ENCODE measurements around the gene P2RX3. TPM values are rescaled to one million over a fixed set of nuclear protein-coding genes. Genes with fewer than 3 reads are reported as not detected.
"Not testable (repeated sequence)": the region's sequence is repeated elsewhere in the genome, so short reads cannot be mapped to it uniquely, and the experiment has no call there.

The P2RX3 gene
- polyA plus RNA-seq (ENCODE audit: low read depth in 6 of 6): not detected

DNA sequence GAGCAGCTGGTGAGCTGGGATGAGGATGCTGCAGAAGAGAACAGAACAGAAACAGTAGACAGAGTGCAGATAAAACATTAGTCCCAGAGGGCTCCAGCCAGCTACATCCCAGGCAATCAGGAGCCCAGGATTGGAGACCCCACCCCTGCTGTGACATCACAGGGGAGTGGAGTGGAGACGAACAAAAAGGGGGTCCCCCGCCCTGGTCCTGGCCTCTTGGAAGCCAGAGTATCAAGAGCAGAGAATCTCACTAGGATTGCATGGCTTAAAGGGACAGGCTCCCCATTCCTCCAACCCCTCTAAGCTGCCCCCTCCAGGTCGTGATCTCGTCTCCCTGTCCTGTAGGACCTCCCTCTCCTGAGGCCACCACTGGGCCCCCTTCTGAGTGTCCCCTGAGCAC is at the start of gene P2RX3:
P2RX3 (plus strand) TSS at position 211 of the 400 bp plus-strand sequence. CDS start 199 bp downstream, outside the sequence.
- peaks cover 4 to 9% (median 6%) of the 10 kb centered on the region in 3 donors for H3K27me3 Mint-ChIP-seq
- H3K4me3 Mint-ChIP-seq: peak within 1 kb of the TSS in 5 of 8 donors; percentile 25 to 84 (median 43)
- peak within 1 kb of the TSS in 2 of 6 donors; percentile 37 to 42 for H3K27ac Mint-ChIP-seq
- ATAC-seq (ENCODE audit: low read depth in 2 of 2) (no peak), DNase-seq (no peak)
- H3K9me3 Mint-ChIP-seq: no peaks in the 10 kb centered on the region
- peaks cover 18 to 30% (median 30%) of the 10 kb centered on the region in 3 donors for H3K4me1 Mint-ChIP-seq
- H3K36me3 Mint-ChIP-seq: no peaks in the 10 kb centered on the region

DNA sequence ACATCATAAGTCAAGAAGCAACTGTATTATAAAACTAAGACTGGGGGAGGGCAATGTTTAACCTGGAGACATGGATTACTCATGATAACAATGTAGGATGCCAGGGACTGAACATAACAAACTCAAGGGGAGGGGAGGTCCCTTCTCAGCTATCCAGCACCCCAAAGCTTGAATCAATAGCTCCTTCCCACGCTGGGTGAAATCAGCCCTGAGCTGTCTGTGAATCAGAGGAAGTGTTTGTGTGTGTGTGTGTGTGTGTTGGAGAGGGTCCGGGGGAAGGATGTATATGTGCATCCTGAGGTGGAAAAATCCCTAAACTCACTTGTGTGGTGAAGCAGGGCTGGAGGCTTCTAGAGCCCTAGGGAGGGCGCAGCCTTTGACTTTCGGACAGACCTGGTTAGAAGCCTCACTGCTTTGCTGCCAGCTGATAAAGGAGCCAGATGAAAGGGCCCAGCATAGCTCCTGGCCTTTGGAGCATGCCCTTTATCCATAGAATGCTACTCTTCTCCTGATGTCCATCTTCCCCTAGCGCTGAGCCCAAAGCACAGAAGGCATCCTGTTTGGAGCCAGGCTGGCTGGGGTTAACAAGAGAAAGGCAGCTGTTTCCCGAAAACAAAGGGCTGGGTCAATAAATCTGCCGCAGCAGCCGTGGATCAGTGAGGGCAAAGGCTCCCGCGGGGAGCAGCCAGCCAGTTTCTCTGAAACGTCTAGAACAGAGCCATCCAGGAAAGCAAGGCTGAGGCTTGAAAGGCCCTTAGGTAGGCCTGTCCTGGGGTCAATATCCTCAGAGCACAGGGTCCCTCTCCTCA is 49.2 kb upstream of the P2RX3 start:
- Mint-ChIP-seq H3K9me3 (peaks cover 0 to 2% (median 0%) of the 10 kb centered on the region in 7 donors), H3K4me1 (no peaks in the 10 kb centered on the region), H3K27me3 (peaks cover 15 to 30% (median 26%) of the 10 kb centered on the region in 3 donors), H3K27ac (no peak overlapping the region), H3K4me3 (no peak overlapping the region), H3K36me3 (no peaks in the 10 kb centered on the region)
- DNase-seq: no peak
- ATAC-seq (ENCODE audit: low read depth in 2 of 2): no peak

DNA sequence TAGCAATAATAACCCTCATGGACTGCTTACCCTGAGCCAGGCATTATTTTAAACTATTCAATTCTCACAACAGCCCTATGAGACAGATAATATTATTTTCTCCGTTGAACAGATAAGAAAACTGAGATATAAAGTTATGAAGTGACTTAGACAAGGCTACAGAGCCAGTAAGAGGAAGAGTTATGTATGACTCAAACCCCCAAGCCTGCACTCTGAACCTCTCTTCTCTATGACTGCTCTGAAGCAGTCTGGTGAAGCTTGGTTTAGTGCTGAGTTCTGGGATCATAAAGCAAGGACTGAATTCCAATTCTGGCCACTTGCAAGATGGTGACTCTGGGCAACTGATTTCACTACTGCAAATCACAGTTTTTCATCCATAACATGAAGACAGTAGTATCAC is 47.9 kb upstream of the P2RX3 start:
- no peak for ATAC-seq (ENCODE audit: low read depth in 2 of 2)
- no peak for DNase-seq
- Mint-ChIP-seq H3K4me1 (no peaks in the 10 kb centered on the region), H3K36me3 (no peaks in the 10 kb centered on the region), H3K27ac (no peak overlapping the region), H3K9me3 (peaks cover 0 to 2% (median 0%) of the 10 kb centered on the region in 7 donors), H3K4me3 (no peak overlapping the region), H3K27me3 (peaks cover 15 to 36% (median 26%) of the 10 kb centered on the region in 3 donors)

DNA sequence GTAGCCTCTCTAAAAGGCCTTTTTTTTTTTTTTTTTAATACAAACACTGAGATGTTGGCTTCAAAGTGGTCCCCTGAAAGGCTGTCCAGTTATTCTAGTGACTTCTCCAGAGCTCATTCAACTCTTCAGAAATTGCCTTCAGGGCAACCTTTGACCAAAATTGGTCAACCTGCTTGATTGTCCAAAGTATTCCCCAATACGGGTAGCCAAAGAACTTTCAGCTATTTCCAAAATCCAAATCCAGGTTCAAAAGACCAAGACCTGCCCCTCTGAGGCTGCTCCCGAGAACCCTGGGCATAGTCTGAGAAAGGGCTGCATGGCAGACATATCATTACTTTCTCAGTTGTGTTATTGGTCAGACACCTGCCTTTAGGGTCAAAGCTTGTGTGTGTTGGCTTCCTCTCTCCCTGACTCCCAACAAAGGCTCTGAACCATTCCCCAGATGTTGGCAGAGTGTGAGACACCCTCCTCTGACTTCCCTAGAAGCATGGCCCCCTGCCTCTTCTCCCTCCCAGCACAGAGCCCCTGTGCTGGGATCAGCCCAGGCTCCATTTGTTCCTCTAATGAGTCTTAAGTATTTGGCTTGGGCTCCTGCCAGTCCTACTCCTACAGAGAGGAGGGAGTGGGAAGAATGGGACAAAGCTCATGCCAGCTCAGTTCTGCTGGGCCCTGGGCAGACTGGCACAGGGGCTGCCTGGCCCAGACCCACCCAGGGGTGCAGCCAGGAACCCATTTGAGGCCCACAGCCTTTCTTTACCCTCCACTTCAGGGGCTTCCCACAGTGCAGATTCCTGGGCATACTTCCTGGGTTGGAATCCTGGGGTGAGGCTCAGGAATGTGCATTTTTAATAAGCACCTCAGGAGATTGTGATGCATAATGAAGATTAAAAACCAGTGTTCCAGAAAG is 43.7 kb upstream of the P2RX3 start:
- Mint-ChIP-seq H3K9me3 (peaks cover 7 to 33% (median 16%) of the 10 kb centered on the region in 7 donors), H3K27ac (no peak overlapping the region), H3K4me3 (no peak overlapping the region), H3K36me3 (peaks cover 10 to 17% of the 10 kb centered on the region in 2 donors), H3K27me3 (peaks cover 8 to 16% (median 8%) of the 10 kb centered on the region in 3 donors), H3K4me1 (no peaks in the 10 kb centered on the region)
- DNase-seq (no peak), ATAC-seq (ENCODE audit: low read depth in 2 of 2) (no peak)

DNA sequence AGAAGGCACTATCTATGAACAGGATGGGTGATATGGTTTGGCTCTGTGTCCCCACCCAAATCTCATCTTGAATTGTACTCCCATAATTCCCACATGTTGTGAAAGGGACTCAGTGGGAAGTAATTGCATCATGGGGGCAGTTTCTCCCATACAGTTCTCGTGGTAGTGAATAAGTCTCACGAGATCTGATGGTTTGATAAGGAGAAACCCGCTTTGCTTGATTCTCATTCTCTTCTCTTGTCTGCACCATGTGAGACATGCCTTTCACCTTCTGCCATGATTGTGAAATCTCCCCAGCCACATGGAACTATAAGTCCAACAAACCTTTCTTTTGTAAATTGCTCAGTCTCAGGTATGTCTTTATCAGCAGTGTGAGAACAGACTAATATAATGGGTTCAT is 41.9 kb upstream of the P2RX3 start:
- H3K4me3 Mint-ChIP-seq; H3K27ac Mint-ChIP-seq; H3K27me3 Mint-ChIP-seq; DNase-seq; ATAC-seq (ENCODE audit: low read depth in 2 of 2); H3K4me1 Mint-ChIP-seq: not testable (repeated sequence)
- Mint-ChIP-seq H3K36me3 (peaks cover 13 to 35% of the 10 kb centered on the region in 2 donors), H3K9me3 (peaks cover 9 to 35% (median 21%) of the 10 kb centered on the region in 7 donors)

DNA sequence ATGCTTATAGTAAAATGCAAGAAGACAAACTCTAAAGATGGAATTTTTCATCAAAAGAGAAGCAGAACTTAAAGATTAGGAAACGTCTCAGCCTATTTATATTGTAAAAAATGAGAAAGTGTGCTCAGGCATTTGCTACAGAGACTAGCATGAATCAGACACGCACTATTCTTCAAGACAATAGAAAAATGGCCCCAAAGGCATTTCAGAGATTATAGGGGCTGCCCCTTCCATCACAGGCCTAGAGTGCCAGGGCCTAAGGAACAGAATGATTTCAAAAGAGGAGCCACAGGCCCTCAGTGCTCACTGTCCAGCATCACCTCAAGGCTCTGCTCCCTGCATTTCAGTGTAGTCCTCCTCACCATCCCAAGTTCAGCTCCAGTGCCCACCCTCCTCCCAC is 40.9 kb upstream of the P2RX3 start:
- peaks cover 9 to 35% (median 21%) of the 10 kb centered on the region in 7 donors for H3K9me3 Mint-ChIP-seq
- ATAC-seq (ENCODE audit: low read depth in 2 of 2) (no peak), DNase-seq (no peak)
- H3K4me1 Mint-ChIP-seq: no peaks in the 10 kb centered on the region
- H3K36me3 Mint-ChIP-seq: peaks cover 13 to 45% of the 10 kb centered on the region in 2 donors
- no peak overlapping the region for H3K27ac Mint-ChIP-seq
- H3K4me3 Mint-ChIP-seq: no peak overlapping the region
- peaks cover 0 to 6% (median 4%) of the 10 kb centered on the region in 3 donors for H3K27me3 Mint-ChIP-seq

DNA sequence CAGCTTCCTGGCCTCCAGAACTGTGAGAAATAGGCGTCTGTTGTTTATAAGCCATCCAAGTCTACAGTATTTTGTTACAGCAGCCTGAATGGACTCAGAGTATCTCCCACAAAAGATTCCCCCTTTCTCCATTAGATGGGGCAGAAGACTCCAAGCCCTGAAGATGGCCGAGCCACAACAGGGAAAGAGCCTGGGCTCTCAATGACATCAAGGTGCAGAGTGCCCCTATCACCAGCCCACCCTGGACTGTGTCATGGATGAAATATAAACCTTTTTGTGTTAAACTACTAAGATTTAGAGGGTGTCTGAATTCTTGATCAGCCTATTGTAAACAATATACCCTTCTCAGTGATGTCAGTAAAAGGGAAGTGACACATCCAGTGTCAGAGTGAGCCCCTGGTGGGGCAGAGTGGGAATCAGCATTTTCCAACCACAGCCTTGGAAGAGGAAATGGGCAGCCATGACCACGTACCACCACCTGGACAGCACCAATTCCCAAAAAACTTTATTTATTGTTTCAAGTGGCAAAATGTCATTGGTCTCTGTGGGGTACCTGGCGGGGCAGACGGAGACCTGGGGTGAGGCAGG is 38.9 kb upstream of the P2RX3 start:
- Mint-ChIP-seq H3K27me3 (peaks cover 0 to 5% (median 4%) of the 10 kb centered on the region in 3 donors), H3K4me3 (no peak overlapping the region), H3K9me3 (peaks cover 9 to 35% (median 21%) of the 10 kb centered on the region in 7 donors), H3K36me3 (peaks cover 13 to 45% of the 10 kb centered on the region in 2 donors), H3K27ac (no peak overlapping the region), H3K4me1 (no peaks in the 10 kb centered on the region)
- DNase-seq (no peak), ATAC-seq (ENCODE audit: low read depth in 2 of 2) (no peak)

DNA sequence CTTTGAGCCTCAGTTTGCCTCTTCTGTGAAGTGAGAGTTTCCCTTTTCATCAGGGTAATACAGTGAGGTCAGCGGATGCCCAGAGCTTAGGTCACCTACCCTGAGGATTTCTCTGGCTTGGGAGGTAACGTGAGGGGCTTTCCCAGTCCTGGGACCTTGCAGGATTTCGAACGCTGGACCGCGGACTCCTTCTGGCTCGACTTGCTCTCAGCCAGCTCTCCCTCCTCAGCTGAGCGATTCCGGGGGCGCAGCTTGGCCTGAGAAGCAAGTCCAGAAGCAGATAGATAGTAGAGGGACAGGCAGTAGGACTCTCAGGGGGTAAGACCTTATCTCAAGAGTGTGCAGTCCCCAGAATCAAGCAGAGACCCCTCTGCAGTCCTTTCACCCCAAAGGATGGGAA is 37.4 kb upstream of the P2RX3 start:
- Mint-ChIP-seq H3K27ac (no peak overlapping the region), H3K27me3 (no peaks in the 10 kb centered on the region), H3K36me3 (peaks cover 13 to 45% of the 10 kb centered on the region in 2 donors), H3K4me1 (no peaks in the 10 kb centered on the region), H3K9me3 (peaks cover 9 to 35% (median 21%) of the 10 kb centered on the region in 7 donors), H3K4me3 (no peak overlapping the region)
- ATAC-seq (ENCODE audit: low read depth in 2 of 2): no peak
- DNase-seq: no peak

DNA sequence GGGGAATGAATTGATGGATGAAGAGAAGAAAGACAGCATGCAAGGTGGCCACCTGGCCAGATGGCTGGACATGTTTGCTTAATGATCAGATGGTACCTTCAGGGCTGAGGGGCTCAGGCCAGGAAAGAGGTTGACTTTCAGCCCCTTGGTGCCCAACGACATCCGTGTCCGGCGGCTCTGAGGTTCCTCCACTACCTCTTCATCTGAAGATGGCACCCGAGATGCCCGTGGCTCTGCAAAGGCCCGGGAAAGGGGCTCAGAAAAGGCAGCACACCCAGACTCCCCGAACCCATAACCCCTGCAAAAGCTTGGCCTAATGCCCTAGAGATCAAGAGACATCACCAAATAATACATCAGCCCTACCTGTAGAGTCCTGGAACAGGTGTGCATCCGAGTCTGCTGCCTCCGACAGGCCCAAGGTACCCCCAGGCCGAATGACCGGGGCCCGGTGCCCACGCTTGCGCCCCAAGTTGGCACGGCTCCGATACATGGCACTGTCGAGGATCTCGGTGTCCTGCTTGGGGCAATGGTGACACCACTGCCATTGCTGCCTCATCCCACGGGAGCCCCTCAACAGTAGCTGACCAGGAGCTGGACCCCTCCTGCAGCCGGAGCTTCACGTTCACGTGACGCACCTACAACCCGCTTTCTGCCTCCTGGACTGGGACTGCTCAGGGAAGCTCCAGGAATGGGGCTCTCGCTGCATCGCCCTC is 36.3 kb upstream of the P2RX3 start:
- no peak for DNase-seq
- H3K36me3 Mint-ChIP-seq: peaks cover 9 to 39% of the 10 kb centered on the region in 2 donors
- no peaks in the 10 kb centered on the region for H3K27me3 Mint-ChIP-seq
- H3K4me1 Mint-ChIP-seq: peaks cover 0 to under 1% (median 0%) of the 10 kb centered on the region in 3 donors
- peaks cover 1 to 26% (median 14%) of the 10 kb centered on the region in 7 donors for H3K9me3 Mint-ChIP-seq
- no peak for ATAC-seq (ENCODE audit: low read depth in 2 of 2)
- H3K4me3 Mint-ChIP-seq: no peak overlapping the region
- H3K27ac Mint-ChIP-seq: peak overlapping the region in 1 of 6 donors; percentile 86

DNA sequence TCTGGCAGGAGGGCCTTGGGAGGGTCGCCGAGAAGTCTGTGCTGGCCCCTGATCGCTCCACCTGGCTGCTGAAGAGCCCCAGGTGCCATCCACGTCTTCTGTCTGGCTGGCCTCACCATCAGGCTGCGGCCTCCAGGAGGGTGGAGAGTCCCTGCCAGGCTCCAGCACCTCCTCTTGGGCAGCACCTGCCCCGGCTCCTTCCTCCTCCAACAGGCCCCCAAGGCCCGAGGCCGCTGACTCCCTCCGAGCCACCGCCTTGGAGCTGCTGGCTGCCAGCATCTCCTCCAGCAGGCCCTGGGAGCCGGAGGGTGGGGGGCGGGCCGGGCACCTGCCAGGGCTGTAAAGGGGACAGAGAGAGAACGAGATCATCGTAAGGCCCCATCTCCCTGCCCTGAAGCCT is 35.7 kb upstream of the P2RX3 start:
- H3K4me3 Mint-ChIP-seq: no peak overlapping the region
- H3K9me3 Mint-ChIP-seq: peaks cover 0 to 20% (median 12%) of the 10 kb centered on the region in 7 donors
- no peak overlapping the region for H3K27ac Mint-ChIP-seq
- ATAC-seq (ENCODE audit: low read depth in 2 of 2) (no peak), DNase-seq (no peak)
- no peaks in the 10 kb centered on the region for H3K27me3 Mint-ChIP-seq
- peaks cover 0 to 6% (median 2%) of the 10 kb centered on the region in 3 donors for H3K4me1 Mint-ChIP-seq
- peaks cover 7 to 35% of the 10 kb centered on the region in 2 donors for H3K36me3 Mint-ChIP-seq

DNA sequence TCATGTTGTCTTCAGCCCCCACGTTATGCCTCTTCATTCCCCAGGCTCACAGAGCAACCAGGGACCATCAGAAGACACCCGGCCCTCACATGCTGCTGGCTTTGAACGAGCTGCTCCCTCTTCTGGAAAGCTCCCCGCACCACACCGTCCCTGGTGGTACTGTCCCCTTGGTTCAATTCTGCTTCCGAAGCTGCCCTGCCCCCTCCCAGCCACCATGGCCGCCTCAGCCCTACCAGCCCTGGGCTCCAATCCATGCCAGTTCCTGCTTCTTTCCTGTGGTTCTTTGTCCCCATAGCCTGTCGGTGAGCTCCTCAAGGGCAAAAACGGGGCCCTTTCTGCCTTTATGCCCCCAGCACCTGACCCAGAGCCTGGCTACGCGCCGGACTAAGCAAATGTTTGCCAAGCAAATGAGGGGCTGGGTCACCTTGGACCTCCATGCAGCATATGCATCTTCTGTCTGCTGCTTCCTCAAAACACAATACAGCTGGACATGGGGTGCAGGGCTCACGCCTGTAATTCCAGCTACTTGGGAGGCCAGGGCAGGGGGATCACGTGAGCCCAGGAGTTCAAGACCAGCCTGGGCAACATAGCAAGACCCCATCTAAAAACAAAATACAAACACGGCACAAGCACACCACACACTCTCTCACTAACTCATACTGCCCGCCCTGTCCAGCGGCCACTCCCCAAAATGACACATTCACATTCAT is 34.7 kb upstream of the P2RX3 start:
- no peaks in the 10 kb centered on the region for H3K27me3 Mint-ChIP-seq
- peaks cover 7 to 35% of the 10 kb centered on the region in 2 donors for H3K36me3 Mint-ChIP-seq
- DNase-seq (no peak), ATAC-seq (ENCODE audit: low read depth in 2 of 2) (no peak)
- H3K27ac Mint-ChIP-seq: no peak overlapping the region
- no peak overlapping the region for H3K4me3 Mint-ChIP-seq
- H3K9me3 Mint-ChIP-seq: peaks cover 0 to 12% (median 10%) of the 10 kb centered on the region in 7 donors
- peaks cover 0 to 6% (median 4%) of the 10 kb centered on the region in 3 donors for H3K4me1 Mint-ChIP-seq

DNA sequence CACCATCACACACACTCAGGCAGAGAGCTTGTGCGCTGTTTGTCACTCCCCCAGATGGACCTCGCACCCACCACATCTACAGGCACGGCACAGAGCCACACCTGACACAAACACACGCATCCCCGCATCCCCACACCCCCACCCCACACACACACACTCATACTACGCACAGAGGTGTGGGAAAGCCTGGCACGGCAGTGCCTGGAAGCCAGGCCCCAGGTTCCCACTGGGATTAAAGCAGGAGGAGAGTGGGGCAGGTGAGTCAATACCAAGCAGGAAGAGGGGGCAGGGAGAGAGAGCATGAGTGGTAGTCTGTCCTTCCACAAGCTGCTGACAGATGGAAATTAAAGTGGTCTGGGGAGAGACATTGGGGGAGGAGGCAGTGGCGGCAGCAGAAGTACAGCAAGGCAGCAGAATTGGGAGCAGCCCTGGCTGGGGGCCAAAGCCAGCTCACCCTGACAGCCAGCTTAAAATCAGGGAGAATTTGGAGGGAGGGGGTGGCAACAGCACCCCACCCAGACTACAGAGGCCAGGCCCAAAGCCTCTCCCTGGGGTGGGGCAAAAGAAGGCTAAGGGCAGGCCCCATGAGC is 34.1 kb upstream of the P2RX3 start:
- DNase-seq (no peak), ATAC-seq (ENCODE audit: low read depth in 2 of 2) (no peak)
- Mint-ChIP-seq H3K27me3 (no peaks in the 10 kb centered on the region), H3K27ac (no peak overlapping the region), H3K36me3 (peaks cover 7 to 32% of the 10 kb centered on the region in 2 donors), H3K4me3 (peak overlapping the region in 1 of 8 donors; percentile 64), H3K4me1 (peaks cover 0 to 6% (median 4%) of the 10 kb centered on the region in 3 donors), H3K9me3 (peaks cover 0 to 6% (median 4%) of the 10 kb centered on the region in 7 donors)
